Measurements from ENCODE around the gene ZC3H13.
"Not testable (repeated sequence)": the region's sequence is repeated elsewhere in the genome, so short reads cannot be mapped to it uniquely, and the experiment has no call there.

ZC3H13 gene

DNA sequence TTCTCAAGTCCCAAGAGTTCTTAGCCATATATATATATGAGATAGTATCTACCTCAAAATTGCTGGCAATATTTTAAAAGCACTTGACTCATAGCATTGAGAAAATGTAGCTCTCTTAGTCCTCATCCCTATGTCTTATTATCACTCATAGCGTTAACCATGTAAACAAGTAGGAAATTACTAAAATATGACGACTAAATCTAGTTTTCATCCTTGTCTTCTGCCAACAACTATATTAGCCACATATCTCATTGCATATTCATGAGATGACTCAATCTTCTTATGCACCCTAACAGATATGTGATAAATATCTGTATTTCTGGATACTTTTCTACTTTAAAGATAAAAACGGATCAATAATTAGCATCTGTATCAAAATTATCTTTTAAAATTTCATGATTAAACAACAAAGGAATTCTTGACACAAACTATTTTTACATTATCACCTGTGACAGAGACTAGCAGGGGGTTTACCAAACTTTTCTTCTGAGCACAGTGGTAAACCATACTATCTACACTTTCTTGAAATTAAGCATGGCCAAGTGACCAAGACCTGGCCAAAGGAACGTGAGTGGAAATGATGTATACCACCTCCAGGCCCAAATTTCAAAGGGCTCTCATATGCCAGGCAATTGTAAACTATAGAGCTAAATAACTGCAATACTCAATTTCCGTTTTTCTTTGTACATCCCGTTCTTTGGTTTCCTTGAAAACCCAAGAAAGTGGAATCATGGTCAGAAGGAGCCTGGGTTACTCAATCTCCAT lies 45.7 kb downstream of the ZC3H13 start:
- no peak for DNase-seq

DNA sequence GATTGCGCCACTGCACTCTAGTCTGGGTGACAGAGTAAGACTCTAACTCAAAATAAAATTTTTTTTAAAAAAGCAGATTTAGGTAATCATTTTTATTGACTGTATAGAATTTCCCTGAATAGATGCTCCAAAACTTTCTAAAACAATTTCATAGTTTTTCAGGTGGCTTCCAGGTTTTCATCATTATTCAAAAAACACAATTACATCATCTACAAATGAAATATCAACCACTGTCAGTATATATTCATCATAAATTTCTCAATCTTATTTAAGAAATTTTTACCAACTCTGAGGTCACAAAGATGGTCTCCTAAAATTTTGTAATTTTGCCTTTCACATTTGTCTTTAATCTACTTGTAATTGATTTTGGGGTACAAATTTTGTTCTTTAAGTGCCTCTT lies 48.1 kb downstream of the ZC3H13 start:
- no peak for DNase-seq

DNA sequence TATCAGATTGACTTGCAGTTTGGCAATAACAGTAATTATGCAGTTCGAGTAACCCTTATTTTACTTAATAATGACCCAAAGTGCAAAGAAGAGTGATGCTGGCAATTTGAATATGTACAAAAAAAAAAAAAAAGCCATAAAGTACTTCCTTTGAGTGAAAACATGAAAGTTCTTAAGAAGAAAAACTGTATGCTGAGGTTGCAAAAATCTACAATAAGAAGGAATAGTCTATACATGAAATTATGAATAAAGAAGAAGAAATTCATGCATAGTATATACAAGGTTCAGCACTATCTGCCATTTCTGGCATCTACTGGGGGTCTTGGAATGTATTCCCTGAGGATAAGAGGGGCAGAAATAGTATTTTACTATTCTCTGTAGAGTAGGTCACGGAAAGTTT lies 55.9 kb downstream of the ZC3H13 start:
- DNase-seq = no peak

DNA sequence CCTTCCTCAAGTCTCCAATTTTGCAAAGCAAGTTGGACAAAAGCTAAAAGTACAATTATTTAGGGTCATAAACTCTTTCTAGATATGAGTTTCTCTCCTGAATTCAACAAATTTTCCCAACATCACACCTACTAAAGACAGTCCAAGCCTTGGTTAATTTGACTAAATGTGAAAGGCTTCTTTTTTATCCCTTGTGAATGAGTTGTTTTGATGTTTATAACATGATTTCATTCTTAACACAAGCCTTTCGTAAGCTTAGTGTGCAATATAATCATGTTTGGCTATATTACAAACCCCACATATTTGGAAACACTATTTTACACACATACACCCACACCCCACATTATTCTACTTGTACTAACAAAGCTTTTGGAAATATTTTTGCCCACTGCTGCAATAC lies 57.3 kb downstream of the ZC3H13 start:
- no peak for DNase-seq

DNA sequence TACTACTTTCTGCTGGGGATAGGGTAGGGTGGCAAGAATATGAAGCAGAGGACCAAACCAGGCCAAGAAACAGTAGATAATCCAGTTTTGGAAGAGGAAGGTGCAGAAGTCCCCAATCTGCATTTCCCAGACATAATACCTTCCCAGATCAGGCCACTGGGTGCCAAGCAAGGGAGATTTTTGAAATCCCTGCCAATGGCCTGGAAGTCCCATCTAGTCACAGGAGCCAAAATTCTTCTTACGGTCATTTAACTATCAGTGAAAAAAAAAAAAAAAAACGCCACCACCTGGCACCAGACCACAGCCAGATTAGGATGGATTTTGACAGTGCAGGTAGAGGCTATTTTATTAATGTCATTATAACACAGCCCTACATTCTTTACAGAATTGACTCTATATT lies 57.8 kb downstream of the ZC3H13 start:
- no peak for DNase-seq

DNA sequence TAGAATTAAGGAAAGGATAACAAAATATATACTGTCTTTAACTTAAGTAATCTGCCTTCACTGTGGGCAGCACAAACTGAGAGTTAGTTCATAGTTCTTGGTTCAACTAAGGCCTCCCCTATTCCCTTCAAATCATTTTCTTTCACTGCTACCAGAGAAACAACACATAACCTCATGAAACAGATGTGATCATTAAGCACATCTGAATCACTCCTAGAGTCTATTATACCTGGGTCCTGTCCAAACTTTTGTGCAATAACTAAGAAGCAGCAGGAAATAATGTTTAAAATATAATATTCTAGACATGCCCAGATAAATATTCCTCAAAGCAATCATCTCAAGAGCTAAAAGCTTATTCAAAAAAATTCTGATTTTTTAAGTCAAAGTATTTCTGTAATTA lies 62.9 kb downstream of the ZC3H13 start:
- DNase-seq = no peak

DNA sequence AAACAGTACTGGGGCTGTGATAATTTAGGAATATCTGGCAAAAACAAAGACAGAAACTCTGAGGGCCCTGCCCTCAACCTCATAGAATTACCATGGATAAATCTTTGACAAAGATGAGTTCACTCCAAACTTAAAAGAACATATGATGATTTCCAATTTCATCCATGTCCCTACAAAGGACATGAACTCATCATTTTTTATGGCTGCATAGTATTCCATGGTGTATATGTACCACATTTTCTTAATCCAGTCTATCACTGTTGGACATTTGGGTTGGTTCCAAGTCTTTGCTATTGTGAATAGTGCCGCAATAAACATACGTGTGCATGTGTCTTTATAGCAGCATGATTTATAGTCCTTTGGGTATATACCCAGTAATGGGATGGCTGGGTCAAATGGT lies 71.4 kb downstream of the ZC3H13 start:
- not testable (repeated sequence) for DNase-seq

DNA sequence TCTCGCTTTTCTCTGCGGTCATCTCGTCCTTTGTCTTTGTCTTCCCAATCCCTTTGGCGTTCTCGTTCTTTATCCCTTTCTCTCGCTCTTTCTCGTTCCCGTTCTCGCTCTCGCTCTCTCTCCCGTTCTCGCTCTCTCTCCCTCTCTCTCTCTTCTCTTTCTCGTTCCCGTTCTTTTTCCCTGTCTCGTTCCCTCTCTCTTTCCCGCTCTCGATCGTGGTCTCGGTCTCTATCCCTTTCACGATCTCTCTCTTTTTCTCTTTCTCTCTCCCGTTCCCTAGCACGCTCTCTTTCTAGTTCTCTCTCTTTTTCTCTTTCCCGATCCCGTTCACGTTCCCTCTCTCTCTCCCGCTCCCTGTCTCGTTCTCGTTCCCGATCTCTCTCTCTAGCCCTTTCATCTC lies 77.2 kb downstream of the ZC3H13 start:
- no peak for DNase-seq

DNA sequence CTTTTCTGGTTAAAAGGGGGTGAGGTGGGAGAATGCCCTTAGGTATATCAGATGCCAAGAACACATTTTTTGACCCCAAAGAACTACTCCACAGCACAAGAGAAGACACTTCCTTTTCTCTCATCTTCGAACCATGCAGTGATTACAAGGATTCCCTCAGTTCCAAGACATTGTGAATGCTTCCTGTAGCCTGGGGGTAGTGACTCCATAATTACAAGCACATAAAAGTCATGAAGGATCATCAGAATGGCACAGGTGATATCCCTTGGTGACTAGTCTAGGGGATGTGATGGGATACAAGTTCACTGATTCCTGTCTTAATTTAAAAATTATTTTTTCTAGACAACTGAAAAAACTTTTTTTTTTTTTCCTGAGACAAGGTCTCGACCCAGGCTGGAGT lies 78.0 kb downstream of the ZC3H13 start:
- DNase-seq = no peak

DNA sequence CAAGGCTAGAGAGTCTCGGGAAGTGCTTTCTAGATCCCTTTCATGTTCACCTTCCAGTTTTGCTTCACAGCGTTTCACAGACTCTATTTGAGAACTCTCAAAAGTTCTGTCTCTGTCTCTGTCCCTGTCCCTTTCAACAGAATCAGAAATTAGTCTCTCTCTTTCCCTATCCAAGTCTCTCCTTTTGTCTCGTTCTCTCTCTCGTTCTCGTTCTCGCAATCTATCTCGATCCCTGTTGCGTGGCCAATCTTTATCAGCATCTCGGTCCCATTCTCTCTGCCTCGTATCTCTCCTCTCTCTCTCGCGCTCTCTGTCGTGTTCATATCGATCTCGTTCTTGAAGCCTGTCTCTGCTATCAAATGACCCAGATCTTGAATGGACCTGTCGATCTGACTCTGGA lies 85.0 kb downstream of the ZC3H13 start:
- no peak for DNase-seq

DNA sequence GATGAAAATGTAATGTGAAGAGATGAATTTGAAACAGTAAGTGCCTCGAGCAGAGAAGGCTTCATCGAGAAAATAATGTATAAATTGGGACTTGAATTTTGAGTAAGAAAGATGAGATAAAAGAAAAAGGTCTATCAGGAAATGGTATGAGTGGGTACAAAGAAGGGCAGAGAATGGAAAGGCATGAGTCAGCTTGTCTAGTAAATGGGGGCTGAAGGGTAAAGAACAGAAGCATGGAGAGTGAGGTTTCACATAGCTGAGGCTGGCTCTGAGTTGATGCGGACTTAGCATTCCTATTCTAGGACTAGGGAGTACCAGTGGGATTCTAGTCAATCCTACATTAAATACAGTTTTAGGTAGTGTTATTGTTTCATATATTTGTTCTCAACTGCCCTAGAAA lies 85.8 kb downstream of the ZC3H13 start:
- DNase-seq = no peak

DNA sequence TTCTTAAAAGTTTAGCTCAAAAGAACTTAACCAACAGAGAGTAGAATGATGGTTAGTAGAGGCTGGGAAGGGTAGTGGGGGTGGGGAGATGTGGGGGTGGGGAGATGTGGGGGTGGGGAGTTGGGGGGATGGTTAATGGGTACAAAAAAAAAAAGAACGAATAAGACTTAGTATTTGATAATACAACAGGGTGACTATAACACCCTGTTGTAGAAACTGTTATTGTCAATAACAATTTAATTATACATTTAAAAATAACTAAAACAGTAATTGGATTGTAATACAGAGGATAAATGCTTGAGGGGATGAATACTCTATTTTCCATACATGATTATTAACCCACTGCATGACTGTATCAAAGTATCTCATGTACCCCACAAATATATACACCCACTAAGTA lies 91.1 kb downstream of the ZC3H13 start:
- no peak for DNase-seq

DNA sequence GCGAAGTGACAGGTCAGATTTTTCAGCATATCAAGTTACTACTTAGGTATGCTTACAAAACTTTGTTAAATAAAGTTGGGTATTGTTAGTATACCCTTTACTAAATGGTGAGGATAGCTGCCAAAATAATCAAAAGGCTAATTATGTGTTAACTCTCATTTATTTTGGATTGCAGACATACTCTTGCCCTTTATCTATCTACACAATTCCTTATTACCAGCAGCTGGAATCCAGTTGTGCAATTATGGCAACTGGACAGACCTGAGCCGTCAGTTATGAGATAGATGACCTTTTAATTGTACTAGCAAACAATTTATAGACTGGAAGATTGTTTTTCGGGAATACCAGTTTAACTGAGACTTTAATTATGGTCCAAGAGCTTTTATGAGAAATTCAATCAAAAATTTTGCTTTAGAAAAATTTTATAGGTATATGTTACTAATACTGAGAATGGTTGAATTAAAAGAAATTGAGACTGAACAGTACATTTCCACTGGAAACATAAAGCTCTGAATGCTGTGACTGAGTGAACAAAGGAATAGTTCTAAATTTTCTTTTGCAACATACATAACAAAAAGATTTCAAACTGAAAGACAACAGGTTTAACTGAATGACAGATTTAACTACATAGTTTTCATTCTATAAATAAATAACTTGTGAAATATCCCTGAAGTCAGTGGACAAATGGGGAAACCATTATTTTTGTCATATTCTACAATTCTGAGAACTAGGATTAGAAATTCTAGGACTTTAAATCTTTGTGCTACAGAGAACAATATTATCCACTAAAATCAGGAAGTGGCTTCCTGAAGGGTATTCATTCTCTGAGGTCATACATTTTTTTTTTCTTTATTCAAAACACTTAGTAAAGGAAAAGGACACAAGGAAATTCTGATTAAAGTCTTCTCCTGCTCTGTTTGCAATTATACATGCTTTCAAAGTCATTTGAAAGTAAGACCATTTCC lies 97.4 kb downstream of the ZC3H13 start:
- DNase-seq = no peak

DNA sequence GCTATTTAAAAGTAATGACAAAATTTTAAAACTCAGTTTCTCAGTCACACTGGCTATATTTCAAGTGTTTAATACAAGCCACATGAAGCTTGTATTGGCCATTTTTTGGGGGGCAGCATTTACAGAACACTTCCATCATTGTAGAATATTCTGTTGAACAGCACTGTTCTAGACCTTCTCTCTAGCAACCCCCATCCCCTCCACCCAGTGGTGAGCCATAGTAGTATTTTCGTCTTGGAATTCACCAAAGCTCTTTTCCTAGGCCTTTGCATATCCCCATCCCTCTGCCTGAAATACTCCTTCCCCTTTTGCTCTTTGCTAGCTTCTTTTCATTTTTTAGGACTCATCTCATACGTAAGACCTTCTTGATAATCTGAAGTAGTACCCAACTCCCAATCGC lies 99.5 kb downstream of the ZC3H13 start:
- no peak for DNase-seq

DNA sequence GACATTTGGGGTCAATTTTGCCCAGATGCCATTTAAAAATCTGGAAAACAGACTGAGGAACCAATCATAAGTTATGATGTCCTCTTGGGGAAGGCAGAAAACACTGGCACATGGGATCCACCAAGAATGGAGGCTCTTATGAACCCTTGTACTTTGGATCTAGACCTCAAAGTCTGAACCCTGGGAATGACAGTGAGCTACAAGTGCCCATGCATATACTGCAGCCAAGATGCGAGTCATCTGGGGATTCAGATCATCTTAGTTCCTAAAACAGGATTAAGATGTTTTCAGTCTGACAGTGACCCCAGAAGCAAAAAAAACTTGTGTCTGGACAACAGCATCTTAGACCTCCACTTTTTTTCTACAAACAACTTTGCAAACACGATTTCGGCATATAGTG lies 100.8 kb downstream of the ZC3H13 start:
- no peak for DNase-seq

DNA sequence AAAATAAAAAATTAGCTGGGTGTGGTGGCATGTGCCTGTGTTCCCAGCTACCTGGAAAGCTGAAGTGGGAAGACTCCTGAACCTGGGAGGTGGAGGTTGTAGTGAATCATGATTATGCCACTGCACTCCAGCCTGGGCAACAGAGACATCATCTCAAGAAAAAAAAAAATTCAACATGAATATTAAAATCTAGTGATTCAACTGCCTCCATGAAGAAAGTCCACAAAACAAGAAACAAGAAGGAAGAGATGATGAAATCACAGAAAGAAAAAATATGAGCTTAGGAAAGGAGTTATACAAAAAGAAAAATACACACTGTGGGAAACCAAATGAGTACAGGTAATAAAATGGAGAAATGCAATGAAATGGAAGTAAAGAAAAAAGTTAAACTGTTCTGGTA lies 101.4 kb downstream of the ZC3H13 start:
- DNase-seq = no peak

DNA sequence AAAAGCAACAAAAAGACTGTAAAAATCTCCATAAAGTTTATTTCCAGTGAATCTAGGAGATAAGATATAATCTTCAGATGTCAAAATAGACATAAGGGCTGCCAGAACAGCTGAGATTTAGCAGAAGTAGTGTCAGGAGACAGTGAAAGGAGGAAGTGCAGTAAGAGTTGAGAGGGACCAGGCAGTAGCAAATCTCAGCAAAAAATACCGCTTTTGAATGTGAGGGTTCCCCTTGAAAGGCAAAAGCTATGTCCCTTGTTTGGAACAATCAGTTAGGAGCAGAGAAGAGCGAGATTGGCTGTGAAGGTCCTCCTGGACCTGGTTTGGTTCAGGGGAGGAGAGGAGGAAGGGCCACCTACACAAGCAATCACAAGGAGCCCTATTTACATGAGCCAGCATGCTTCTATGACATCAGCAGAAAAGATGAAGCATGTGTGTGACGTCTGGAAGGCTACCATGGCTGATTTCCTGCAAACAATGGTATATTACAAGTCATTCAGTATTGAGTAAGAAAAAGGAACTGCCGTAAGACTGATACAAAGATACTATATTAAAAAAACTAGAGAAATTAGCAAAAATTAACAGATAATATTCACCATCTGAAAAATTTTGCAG lies 102.1 kb downstream of the ZC3H13 start:
- no peak for DNase-seq

DNA sequence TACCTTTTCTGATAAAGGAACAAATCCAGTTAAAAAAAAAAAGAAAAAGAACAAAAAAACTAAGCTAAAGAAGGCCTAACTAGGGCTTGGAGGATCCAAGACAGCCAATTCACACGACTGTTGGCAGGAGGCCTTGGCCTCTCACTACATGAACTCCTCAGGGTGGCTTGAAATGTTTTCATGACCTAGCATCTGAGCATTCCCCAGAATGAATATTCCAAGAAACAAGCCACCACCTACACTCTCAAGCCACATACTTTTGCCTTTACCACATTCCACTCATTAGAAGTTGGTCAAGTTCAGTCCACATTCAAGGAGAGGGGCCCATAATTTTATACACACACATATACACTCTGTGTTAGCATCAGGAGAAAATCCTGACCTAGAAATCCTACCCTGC lies 103.4 kb downstream of the ZC3H13 start:
- DNase-seq = no peak

DNA sequence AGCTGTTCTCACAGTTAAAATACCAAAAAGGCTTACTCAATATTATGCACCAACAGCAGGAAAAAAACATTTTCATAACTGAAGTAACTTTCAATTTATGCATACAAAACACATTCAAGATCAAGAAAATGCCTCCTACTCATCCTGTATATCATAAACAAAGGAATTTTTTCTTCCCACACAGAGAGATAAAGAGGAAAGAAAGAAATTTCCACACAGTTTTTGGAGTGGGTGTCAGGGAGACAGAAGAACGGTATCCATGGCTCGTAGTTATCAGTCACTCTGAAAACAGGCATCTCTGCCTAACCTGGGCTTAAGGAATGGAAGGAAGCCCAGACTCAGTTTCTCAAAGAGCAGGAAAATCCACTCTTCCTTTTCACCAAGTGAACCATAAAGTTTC lies 108.6 kb downstream of the ZC3H13 start:
- DNase-seq = no peak

DNA sequence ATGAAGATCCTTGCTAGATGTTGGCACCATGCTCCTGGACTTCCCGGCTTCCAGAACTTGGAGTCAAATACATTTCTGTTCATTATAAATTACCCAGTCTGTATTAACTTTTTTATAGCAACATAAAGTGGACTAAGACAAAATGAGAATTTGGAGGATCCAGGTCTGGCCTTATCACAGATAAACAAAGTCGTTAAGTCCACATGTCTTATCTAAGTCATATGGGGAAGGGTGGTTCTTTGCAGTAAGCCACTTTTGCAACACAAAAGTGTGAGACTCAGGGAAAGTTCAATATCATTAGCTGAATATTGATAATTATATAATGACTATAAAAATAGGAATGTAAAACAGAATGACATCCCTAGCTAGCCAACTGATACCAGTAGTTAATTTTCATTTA lies 109.4 kb downstream of the ZC3H13 start:
- DNase-seq = no peak

DNA sequence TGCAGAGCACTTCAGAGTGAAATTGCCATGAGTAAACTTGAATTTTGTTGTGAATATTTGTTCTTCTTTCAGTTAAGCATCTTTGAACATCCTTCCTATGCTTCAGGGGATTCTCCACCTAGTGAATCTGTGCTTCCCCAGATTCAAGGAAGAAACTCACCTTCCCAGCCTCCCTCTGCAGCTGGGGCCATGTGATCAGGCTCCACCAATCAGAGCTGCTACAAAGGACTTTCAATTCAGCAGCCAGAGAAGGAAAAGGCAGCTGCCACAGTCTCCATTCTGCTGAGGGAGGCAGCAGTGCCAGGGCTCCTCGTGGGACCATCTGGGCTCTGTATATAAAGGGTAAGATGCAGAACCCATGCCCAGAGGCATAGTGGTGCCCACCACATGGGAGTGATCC lies 111.3 kb downstream of the ZC3H13 start:
- no peak for DNase-seq

DNA sequence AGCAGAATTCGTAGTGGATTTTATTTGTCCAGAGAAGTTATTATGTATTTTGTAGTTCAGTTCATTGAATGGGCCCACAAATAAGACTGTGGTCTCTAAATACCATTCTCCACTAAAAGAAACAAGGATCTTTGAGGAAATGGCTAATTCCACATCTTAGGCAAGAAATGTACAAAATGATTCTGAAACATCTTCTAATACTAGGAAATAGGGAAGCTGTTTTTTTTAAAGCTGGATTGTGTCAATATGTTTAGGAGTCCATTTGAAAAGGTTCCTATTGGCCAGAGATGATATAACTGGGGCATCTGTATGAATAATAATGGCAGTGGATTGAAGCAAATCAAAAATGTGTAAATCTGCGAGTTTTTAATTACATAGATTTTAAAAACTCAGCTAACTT lies 112.5 kb downstream of the ZC3H13 start:
- DNase-seq = no peak

DNA sequence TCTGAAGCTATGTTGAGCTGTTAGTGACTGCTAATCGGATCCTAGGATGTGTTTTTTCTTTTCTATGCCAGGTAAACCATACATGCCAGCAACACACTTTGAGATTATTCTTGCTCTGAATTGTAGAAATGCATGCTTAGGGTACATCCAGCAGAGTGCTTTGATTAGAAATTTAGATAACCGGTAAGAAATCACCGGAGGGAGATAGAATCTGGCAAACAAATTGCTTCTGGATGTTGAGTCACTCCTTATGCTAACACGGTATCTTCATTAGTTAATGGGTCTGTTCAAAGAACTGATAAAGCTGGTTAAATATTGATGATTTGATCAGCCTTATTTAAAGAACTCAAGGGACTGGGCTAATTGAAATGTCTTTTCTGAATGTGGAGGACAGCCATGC lies 115.9 kb downstream of the ZC3H13 start:
- DNase-seq = no peak

DNA sequence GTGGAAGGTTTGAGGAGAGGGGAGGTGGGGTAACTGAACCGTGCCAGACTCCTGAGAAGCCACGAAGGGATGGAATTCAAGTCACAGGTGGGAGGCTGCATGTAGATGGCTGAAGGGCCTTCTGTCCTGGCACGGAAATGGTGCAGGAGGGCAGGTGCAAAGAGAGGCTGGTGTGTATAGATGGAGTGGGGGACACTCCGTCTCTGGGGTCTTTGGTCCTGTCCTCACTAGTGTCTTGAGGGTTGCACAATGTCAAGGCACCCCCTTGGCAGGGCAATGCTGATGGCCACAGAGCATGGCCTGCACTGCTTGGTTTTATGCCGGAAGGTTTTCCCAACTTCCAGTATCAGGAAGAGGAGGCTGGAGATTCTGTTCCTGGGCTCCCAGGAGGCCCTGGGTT lies 118.3 kb downstream of the ZC3H13 start:
- no peak for DNase-seq
